NT2/D1 (cell line): ENCODE data around the gene OR51S1.
"Not testable (repeated sequence)": the region's sequence is repeated elsewhere in the genome, so short reads cannot be mapped to it uniquely, and the experiment has no call there.

Experiments used
- DNase-seq: peaks from one replicate; pipeline ENCODE4 v3.0.0-alpha.2; 2011; ENCODE audit warnings: low read depth, low spot score
- H3K27me3 ChIP-seq: 2 replicates; pipeline ENCODE4 v1.6.0; 2011; ENCODE audit warnings: mild to moderate bottlenecking; ENCODE audit not compliant: insufficient read length, insufficient read depth
- H3K36me3 ChIP-seq: 2 replicates; pipeline ENCODE4 v1.6.1; 2011; ENCODE audit warnings: mild to moderate bottlenecking, low read length, mixed read lengths; ENCODE audit not compliant: insufficient read depth, insufficient read length
- H3K4me1 ChIP-seq: 2 replicates; pipeline ENCODE4 v1.5.1; 2011; ENCODE audit not compliant: insufficient read depth, insufficient read length
- H3K4me3 ChIP-seq: 2 replicates; pipeline ENCODE4 v1.5.1; 2011; ENCODE audit warnings: low read depth; ENCODE audit not compliant: insufficient read length
- H3K9ac ChIP-seq: 2 replicates; pipeline ENCODE4 v1.6.0; 2011; ENCODE audit warnings: low read depth; ENCODE audit not compliant: insufficient read length
- H3K9me3 ChIP-seq: 2 replicates; pipeline ENCODE4 v1.5.1; 2011; ENCODE audit warnings: mild to moderate bottlenecking, low read length; ENCODE audit not compliant: insufficient read depth
- SUZ12 ChIP-seq: IDR thresholded peaks from 2 replicates; pipeline ENCODE4 v1.6.1; 2011; ENCODE audit not compliant: insufficient read length, insufficient read depth; ENCODE audit errors: extremely low read depth
- YY1 ChIP-seq: IDR thresholded peaks from 2 replicates; pipeline ENCODE4 v1.6.1; 2011; ENCODE audit not compliant: insufficient read length, insufficient read depth
- ZNF274 ChIP-seq: IDR thresholded peaks from 2 replicates; pipeline ENCODE4 v1.6.1; 2011; ENCODE audit warnings: mild to moderate bottlenecking, low read depth, low read length

The OR51S1 gene

GRCh38 chr11:4881860-4882500, 33.0 kb upstream of the OR51S1 start, which contains the start of gene OR51T1:
Gene OR51T1, plus strand, starts transcription at chr11:4881900. Its CDS starts 0 bp downstream, at chr11:4881900.
- Histone ChIP-seq H3K9ac (no peak within 1 kb of the TSS), H3K27me3 (no peaks in the 10 kb centered on the region), H3K4me3 (no peak within 1 kb of the TSS), H3K36me3 (no peaks in the 10 kb centered on the region), H3K9me3 (no peaks in the 10 kb centered on the region), H3K4me1 (no peaks in the 10 kb centered on the region)
- DNase-seq = no peak
- TF ChIP-seq ZNF274 = no peak
- no peak for TF ChIP-seq YY1
- no peak for TF ChIP-seq SUZ12

GRCh38 chr11:4881188-4881587, 32.2 kb upstream of the OR51S1 start:
- TF ChIP-seq YY1 (no peak), SUZ12 (no peak), ZNF274 (no peak)
- Histone ChIP-seq H3K27me3 (no peaks in the 10 kb centered on the region), H3K4me1 (no peaks in the 10 kb centered on the region), H3K36me3 (no peaks in the 10 kb centered on the region), H3K9me3 (no peaks in the 10 kb centered on the region), H3K9ac (no peak overlapping the region), H3K4me3 (no peak overlapping the region)
- DNase-seq = no peak

DNA sequence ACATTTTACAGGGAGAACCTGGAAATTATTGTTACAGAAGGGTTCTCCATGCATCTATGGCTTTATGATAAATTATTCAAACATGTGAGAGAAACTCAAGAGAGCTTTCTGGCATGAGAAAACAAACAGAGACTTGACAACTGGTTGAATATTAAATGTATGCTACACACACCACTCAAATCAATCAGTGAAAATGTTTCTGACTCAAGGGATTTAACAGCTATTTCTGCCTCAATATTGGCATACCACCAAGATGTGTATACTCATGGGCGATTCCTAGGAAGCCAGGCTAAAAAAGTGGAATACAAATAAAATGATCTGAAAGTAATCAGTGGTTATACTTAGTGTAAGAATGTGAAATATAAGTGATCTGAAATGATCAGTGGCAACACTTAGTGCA, 16.8 kb upstream of the OR51S1 start:
- no peak for DNase-seq
- no peak overlapping the region for H3K9ac ChIP-seq
- H3K4me3 ChIP-seq = no peak overlapping the region
- no peaks in the 10 kb centered on the region for H3K4me1 ChIP-seq
- H3K27me3 ChIP-seq = no peaks in the 10 kb centered on the region
- H3K9me3 ChIP-seq = no peaks in the 10 kb centered on the region
- TF ChIP-seq SUZ12 (no peak), ZNF274 (no peak), YY1 (no peak)
- H3K36me3 ChIP-seq = no peaks in the 10 kb centered on the region

GRCh38 chr11:4863876-4864275, 14.9 kb upstream of the OR51S1 start:
- H3K9ac ChIP-seq = no peak overlapping the region
- TF ChIP-seq YY1 (no peak), ZNF274 (no peak), SUZ12 (no peak)
- DNase-seq = no peak
- H3K9me3 ChIP-seq = no peaks in the 10 kb centered on the region
- H3K36me3 ChIP-seq = no peaks in the 10 kb centered on the region
- H3K27me3 ChIP-seq = no peaks in the 10 kb centered on the region
- H3K4me1 ChIP-seq = no peaks in the 10 kb centered on the region
- H3K4me3 ChIP-seq = no peak overlapping the region

- Histone ChIP-seq H3K9me3 (no peaks in the 10 kb centered on the region), H3K4me3 (no peak overlapping the region), H3K27me3 (no peaks in the 10 kb centered on the region), H3K36me3 (no peaks in the 10 kb centered on the region), H3K9ac (no peak overlapping the region), H3K4me1 (no peaks in the 10 kb centered on the region)
- peak; percentile 81 for DNase-seq
- TF ChIP-seq YY1 (no peak), SUZ12 (no peak), ZNF274 (no peak)
Observed at GRCh38 chr11:4862447-4863236, 13.6 kb upstream of the OR51S1 start.

DNA sequence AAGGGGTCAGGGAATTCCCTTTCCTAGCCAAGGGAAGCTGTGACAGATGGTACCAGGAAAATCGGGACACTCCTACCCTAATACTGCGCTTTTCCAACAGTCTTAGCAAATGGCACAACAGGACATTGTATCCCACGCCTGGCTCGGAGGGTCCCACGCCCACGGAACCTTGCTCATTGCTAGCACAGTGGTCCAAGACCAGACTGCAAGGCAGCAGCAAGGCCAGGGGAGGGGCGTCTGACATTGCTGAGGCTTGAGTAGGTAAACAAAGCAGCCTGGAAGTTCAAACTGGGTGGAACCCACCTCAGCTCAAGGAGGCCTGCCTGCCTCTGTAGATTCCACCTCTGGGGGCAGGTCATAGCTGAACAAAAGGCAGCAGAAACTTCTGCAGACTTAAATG, 5.3 kb upstream of the OR51S1 start:
- not testable (repeated sequence) for H3K9me3 ChIP-seq, H3K9ac ChIP-seq, H3K4me3 ChIP-seq, H3K27me3 ChIP-seq, H3K36me3 ChIP-seq, DNase-seq, H3K4me1 ChIP-seq

DNA sequence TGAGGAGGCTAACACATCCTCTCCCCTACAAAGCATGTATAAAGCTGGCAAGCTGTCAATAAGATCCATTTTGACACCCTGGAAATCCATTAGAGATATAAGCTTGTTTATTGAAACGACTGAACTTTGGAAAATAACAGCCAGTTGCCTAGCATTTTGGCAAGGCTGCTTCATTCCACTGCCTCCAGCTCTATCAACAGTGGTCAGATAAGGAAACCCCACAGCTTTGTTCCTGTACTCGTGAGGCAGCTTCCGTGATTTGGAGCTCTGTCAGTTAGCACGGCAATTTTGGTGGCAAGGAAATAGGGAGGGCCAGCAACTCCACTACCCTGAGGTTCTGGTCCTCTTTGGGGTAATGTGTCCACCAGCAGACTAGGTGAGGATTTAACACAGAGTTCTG, 2.0 kb upstream of the OR51S1 start:
- Histone ChIP-seq H3K4me1 (no peaks in the 10 kb centered on the region), H3K9me3 (no peaks in the 10 kb centered on the region), H3K36me3 (no peaks in the 10 kb centered on the region), H3K4me3 (no peak overlapping the region), H3K27me3 (no peaks in the 10 kb centered on the region), H3K9ac (no peak overlapping the region)
- DNase-seq = no peak
- no peak for TF ChIP-seq YY1
- no peak for TF ChIP-seq SUZ12
- TF ChIP-seq ZNF274 = no peak
